ENCODE data around the gene PTGR3. TPM values are rescaled to one million over a fixed set of nuclear protein-coding genes. Genes with fewer than 3 reads are reported as not detected.

The PTGR3 gene
- total RNA-seq, 1 experiment from 2014 or later = 1.6 TPM

DNA sequence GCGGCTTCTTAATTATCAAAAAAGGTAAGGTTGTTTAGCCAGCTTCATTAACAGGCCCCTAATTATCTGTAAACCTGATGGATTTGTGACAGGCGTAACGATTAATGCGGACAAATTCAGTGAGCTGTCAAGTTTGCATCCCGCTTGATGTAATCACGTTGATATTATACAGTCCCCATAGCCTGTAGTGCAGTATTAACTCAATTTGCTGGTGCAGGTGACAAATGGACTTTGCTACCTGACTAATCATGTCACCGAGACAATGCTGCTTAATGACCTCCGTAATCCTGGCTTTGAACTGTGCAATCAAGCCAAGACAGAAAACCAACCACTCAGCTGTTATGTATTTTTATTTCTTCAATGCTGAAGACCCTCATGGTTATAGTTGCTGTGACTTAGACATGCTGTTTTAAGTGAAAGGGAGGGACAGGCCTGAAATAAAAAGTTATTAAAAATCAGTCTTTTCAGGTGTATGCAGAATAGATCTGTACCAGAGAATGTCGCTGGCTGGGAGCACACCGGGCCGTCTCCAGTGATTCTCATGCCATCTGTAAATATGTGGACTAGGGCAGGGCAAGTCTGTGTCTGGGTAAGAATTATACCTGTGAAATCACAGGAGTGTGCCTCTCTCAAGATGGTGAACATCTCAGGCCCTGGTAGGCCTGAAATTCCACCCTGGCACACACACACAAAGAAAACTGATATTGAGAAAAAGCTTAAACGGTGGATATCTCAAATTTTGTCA is 6.0 kb upstream of the PTGR3 start:
- Histone ChIP-seq H3K9me3 (ENCODE audit: control insufficient read depth, low read depth, low read length) (no peaks in the 10 kb centered on the region), H3K4me1 (ENCODE audit: insufficient read depth, low read length) (no peaks in the 10 kb centered on the region; the same call in 1 of the 2 replicates)

More for the DNA sequence above, 6.0 kb upstream of the PTGR3 start:
- Histone ChIP-seq H3K79me2 (ENCODE audit: insufficient read depth, low read length) (no peaks in the 10 kb centered on the region), H3T11ph (ENCODE audit: low read length) (no peak overlapping the region), H2BK15ac (ENCODE audit: low read depth, low read length) (no peak overlapping the region), H4K20me1 (ENCODE audit: control insufficient read depth, insufficient read depth, insufficient read length) (no peaks in the 10 kb centered on the region), H4K91ac (ENCODE audit: insufficient read length, low read depth, low read length) (no peak overlapping the region), H3K4me2 (ENCODE audit: insufficient read depth, insufficient read length, low read length) (no peak overlapping the region), H4K5ac (ENCODE audit: insufficient read length, low read depth, low read length) (no peak overlapping the region), H3K4ac (ENCODE audit: low read depth, low read length) (no peak overlapping the region), H2AFZ (ENCODE audit: low read length) (no peak overlapping the region), H2BK12ac (ENCODE audit: insufficient read length, low read depth, low read length) (no peak overlapping the region), H2BK5ac (ENCODE audit: insufficient read length, low read length) (no peak overlapping the region), H3K23ac (ENCODE audit: insufficient read length, low read depth, low read length) (no peak overlapping the region), H3K18ac (ENCODE audit: insufficient read length, low read depth, low read length) (no peak overlapping the region), H3K27ac (ENCODE audit: insufficient read length, low read depth, low read length) (no peak overlapping the region), H2BK120ac (ENCODE audit: low read depth, low read length, poor library complexity, severe bottlenecking) (no peak overlapping the region), H2AK5ac (ENCODE audit: insufficient read length, low read length) (no peak overlapping the region), H2BK20ac (ENCODE audit: low read depth, low read length, poor library complexity, severe bottlenecking) (no peak overlapping the region), H3K9ac (ENCODE audit: extremely low read depth, insufficient read length, low read length) (no peak overlapping the region), H3K23me2 (ENCODE audit: insufficient read length, low read depth, low read length, poor library complexity, severe bottlenecking) (peaks cover 7% of the 10 kb centered on the region), H4K8ac (replicated peaks; ENCODE audit: insufficient read length, low read depth, low read length) (no peak overlapping the region), H3K27me3 (ENCODE audit: insufficient read depth, low read length) (peaks cover 19% of the 10 kb centered on the region; the same call in 1 of the 2 replicates), H3K14ac (ENCODE audit: insufficient read depth, low read length) (no peak overlapping the region), H3K79me1 (ENCODE audit: insufficient read depth, low read depth, low read length, poor library complexity, severe bottlenecking) (no peaks in the 10 kb centered on the region), H3K56ac (ENCODE audit: insufficient read length, low read depth, low read length) (no peak overlapping the region)
- H3K9me3 Mint-ChIP-seq = peaks cover 0 to 7% of the 10 kb centered on the region in 2 experiments; a peak in 1 of 5 replicates
- no peak for DNase-seq
- H3K36me3 Mint-ChIP-seq (ENCODE audit: insufficient read depth in 1 of 3, low read depth in 3 of 3) = peaks cover 0 to 2% (median 0%) of the 10 kb centered on the region in 3 experiments; a peak in 2 of 7 replicates
- H3K4me1 Mint-ChIP-seq = peaks cover 18 to 26% of the 10 kb centered on the region in 2 experiments
- peaks cover 50% of the 10 kb centered on the region for H3K27me3 Mint-ChIP-seq (ENCODE audit: low read depth)
- TF ChIP-seq, protein P1, sequence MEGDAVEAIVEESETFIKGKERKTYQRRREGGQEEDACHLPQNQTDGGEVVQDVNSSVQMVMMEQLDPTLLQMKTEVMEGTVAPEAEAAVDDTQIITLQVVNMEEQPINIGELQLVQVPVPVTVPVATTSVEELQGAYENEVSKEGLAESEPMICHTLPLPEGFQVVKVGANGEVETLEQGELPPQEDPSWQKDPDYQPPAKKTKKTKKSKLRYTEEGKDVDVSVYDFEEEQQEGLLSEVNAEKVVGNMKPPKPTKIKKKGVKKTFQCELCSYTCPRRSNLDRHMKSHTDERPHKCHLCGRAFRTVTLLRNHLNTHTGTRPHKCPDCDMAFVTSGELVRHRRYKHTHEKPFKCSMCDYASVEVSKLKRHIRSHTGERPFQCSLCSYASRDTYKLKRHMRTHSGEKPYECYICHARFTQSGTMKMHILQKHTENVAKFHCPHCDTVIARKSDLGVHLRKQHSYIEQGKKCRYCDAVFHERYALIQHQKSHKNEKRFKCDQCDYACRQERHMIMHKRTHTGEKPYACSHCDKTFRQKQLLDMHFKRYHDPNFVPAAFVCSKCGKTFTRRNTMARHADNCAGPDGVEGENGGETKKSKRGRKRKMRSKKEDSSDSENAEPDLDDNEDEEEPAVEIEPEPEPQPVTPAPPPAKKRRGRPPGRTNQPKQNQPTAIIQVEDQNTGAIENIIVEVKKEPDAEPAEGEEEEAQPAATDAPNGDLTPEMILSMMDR (conservative IDR thresholded peaks at IDR 0.05) = no peak
- no peak overlapping the region for H3K27ac Mint-ChIP-seq
- no peak overlapping the region; a peak in 1 of 5 replicates for H3K4me3 Mint-ChIP-seq
- WGBS (ENCODE audit: extremely low coverage, insufficient read length, low lambda C conversion rate) = no CpG with 5 or more reads among the region's 12 CpGs
